ENCODE results near the gene ESRRG.

Gene ESRRG

GRCh38 chr1:216702170-216702569 lies 21.1 kb downstream of the ESRRG start:
- DNase-seq: no peak

GRCh38 chr1:216700779-216701178 lies 22.4 kb downstream of the ESRRG start:
- no peak for DNase-seq

- no peak for DNase-seq
Measured at GRCh38 chr1:216691710-216692109, 31.5 kb downstream of the ESRRG start.

GRCh38 chr1:216690603-216691002 lies 32.6 kb downstream of the ESRRG start:
- no peak for DNase-seq

- no peak for DNase-seq
Measured at GRCh38 chr1:216688127-216688657, 35.0 kb downstream of the ESRRG start.

- no peak for DNase-seq
Measured at GRCh38 chr1:216686860-216687766, 36.1 kb downstream of the ESRRG start.

- no peak for DNase-seq
Measured at GRCh38 chr1:216682752-216683151, 40.5 kb downstream of the ESRRG start.

- no peak for DNase-seq
Measured at GRCh38 chr1:216679108-216679507, 44.1 kb downstream of the ESRRG start.

GRCh38 chr1:216670118-216670883 lies 52.9 kb downstream of the ESRRG start:
- DNase-seq: no peak

- DNase-seq: no peak
Measured at GRCh38 chr1:216666441-216666840, 56.8 kb downstream of the ESRRG start.

GRCh38 chr1:216665856-216666255 lies 57.4 kb downstream of the ESRRG start:
- no peak for DNase-seq

- DNase-seq: no peak
Measured at GRCh38 chr1:216665406-216665805, 57.8 kb downstream of the ESRRG start.

- DNase-seq: no peak
Measured at GRCh38 chr1:216662681-216663080, 60.5 kb downstream of the ESRRG start.

- DNase-seq: no peak
Measured at GRCh38 chr1:216660561-216660960, 62.7 kb downstream of the ESRRG start.

- no peak for DNase-seq
Measured at GRCh38 chr1:216653001-216653400, 70.2 kb downstream of the ESRRG start.

- no peak for DNase-seq
Measured at GRCh38 chr1:216651826-216652418, 71.3 kb downstream of the ESRRG start.

GRCh38 chr1:216643176-216643575 lies 80.1 kb downstream of the ESRRG start:
- DNase-seq: no peak

- DNase-seq: no peak
Measured at GRCh38 chr1:216641669-216642460, 81.4 kb downstream of the ESRRG start.

GRCh38 chr1:216640100-216640499 lies 83.1 kb downstream of the ESRRG start:
- DNase-seq: no peak

- no peak for DNase-seq
Measured at GRCh38 chr1:216632980-216633379, 90.2 kb downstream of the ESRRG start.

GRCh38 chr1:216630532-216630931 lies 92.7 kb downstream of the ESRRG start:
- DNase-seq: no peak

GRCh38 chr1:216627252-216627651 lies 96.0 kb downstream of the ESRRG start:
- DNase-seq: no peak

Measured in activated CD8-positive, alpha-beta memory T cell treated with anti-CD3 and anti-CD28 coated beads for 24 hours (primary cell).